Thoracic aorta (tissue), 2 donors: Measurements from ENCODE around the gene STH. TPM values are rescaled to one million over a fixed set of nuclear protein-coding genes. Genes with fewer than 3 reads are reported as not detected.

Experiments used
- ATAC-seq: fragments of 150-250 bp; one replicate; pipeline ENCODE4 v1.8.0; 2017; ENCODE audit warnings: low read depth; ENCODE audit not compliant: insufficient number of reproducible peaks, low FRiP score
- DNase-seq: peaks from one replicate; pipeline ENCODE4 v3.0.0-alpha.2; 2020; ENCODE audit warnings: low spot score
- H3K27ac ChIP-seq, 2 donors: fragments of 200-600 bp; sonication (generic); 1 replicate in 1 of 2; 2 replicates in 1 of 2; pipeline ENCODE4 v1.5.1; 2016; ENCODE audit warnings: mild to moderate bottlenecking in 2 of 2, moderate library complexity in 2 of 2
- H3K27me3 ChIP-seq: fragments of 200-600 bp; sonication (generic); replicated peaks from 2 replicates; pipeline ENCODE4 v1.6.0; 2016; ENCODE audit warnings: mild to moderate bottlenecking; ENCODE audit not compliant: insufficient read depth
- H3K36me3 ChIP-seq: fragments of 200-600 bp; sonication (generic); one replicate; pipeline ENCODE4 v1.5.1; 2016
- H3K4me1 ChIP-seq, 2 donors: fragments of 200-600 bp; sonication (generic); 1 replicate in 1 of 2; 2 replicates in 1 of 2; pipeline versions ENCODE4 v1.5.1 to v1.6.0; 2016; ENCODE audit warnings: low read depth in 2 of 2, mild to moderate bottlenecking in 1 of 2; ENCODE audit not compliant: control insufficient read depth in 1 of 2
- H3K4me3 ChIP-seq: fragments of 200-600 bp; sonication (generic); 2 replicates; pipeline ENCODE4 v1.5.1; 2016; ENCODE audit warnings: mild to moderate bottlenecking
- H3K9me3 ChIP-seq: fragments of 200-600 bp; sonication (generic); 2 replicates; pipeline ENCODE4 v1.5.1; 2016
- total RNA-seq, 2 donors: library from RNA; depleted of rRNA; stranded (reverse); fragments of >200 nt; gene quantifications; one replicate each; pipeline versions ENCODE4 v1.1.0 to v1.2.3, GENCODE V29; 2016
- TF ChIP-seq, protein P1 (sequence below): fragments of 200-600 bp; sonication (generic); IDR thresholded peaks from one replicate; pipeline ENCODE4 v1.5.1; 2019; ENCODE audit warnings: antibody characterized with exemption

STH gene
- total RNA-seq, 2 donors from 2014 or later, result not detected

DNA sequence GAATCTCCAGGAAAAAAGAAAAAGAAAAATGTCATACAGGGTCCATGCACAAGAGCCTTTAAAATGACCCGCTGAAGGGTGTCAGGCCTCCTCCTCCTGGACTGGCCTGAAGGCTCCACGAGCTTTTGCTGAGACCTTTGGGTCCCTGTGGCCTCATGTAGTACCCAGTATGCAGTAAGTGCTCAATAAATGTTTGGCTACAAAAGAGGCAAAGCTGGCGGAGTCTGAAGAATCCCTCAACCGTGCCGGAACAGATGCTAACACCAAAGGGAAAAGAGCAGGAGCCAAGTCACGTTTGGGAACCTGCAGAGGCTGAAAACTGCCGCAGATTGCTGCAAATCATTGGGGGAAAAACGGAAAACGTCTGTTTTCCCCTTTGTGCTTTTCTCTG lies 845 bp downstream of the STH start:
- no peak overlapping the region for H3K4me3 ChIP-seq
- DNase-seq, result no peak
- no peaks in the 10 kb centered on the region for H3K27me3 ChIP-seq
- no peaks in the 10 kb centered on the region for H3K36me3 ChIP-seq
- peaks cover 3 to 20% of the 10 kb centered on the region in 2 donors for H3K4me1 ChIP-seq
- ATAC-seq, result no peak
- H3K9me3 ChIP-seq, result no peaks in the 10 kb centered on the region
- TF ChIP-seq, protein P1, sequence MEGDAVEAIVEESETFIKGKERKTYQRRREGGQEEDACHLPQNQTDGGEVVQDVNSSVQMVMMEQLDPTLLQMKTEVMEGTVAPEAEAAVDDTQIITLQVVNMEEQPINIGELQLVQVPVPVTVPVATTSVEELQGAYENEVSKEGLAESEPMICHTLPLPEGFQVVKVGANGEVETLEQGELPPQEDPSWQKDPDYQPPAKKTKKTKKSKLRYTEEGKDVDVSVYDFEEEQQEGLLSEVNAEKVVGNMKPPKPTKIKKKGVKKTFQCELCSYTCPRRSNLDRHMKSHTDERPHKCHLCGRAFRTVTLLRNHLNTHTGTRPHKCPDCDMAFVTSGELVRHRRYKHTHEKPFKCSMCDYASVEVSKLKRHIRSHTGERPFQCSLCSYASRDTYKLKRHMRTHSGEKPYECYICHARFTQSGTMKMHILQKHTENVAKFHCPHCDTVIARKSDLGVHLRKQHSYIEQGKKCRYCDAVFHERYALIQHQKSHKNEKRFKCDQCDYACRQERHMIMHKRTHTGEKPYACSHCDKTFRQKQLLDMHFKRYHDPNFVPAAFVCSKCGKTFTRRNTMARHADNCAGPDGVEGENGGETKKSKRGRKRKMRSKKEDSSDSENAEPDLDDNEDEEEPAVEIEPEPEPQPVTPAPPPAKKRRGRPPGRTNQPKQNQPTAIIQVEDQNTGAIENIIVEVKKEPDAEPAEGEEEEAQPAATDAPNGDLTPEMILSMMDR, result no peak
- H3K27ac ChIP-seq, result no peak overlapping the region

GRCh38 chr17:46000292-46000691 lies 1.2 kb downstream of the STH start:
- Histone ChIP-seq H3K4me3 (no peak overlapping the region), H3K4me1 (peaks cover 3 to 20% of the 10 kb centered on the region in 2 donors), H3K36me3 (no peaks in the 10 kb centered on the region), H3K9me3 (no peaks in the 10 kb centered on the region), H3K27ac (no peak overlapping the region), H3K27me3 (no peaks in the 10 kb centered on the region)
- ATAC-seq (no peak), DNase-seq (no peak)
- TF ChIP-seq, protein P1, result no peak

GRCh38 chr17:46000757-46001156 lies 1.7 kb downstream of the STH start:
- H3K36me3 ChIP-seq, result no peaks in the 10 kb centered on the region
- peaks cover 3 to 20% of the 10 kb centered on the region in 2 donors for H3K4me1 ChIP-seq
- H3K9me3 ChIP-seq, result no peaks in the 10 kb centered on the region
- H3K4me3 ChIP-seq, result no peak overlapping the region
- TF ChIP-seq, protein P1, result no peak
- ATAC-seq, result no peak
- no peak for DNase-seq
- no peaks in the 10 kb centered on the region for H3K27me3 ChIP-seq
- no peak overlapping the region for H3K27ac ChIP-seq

DNA sequence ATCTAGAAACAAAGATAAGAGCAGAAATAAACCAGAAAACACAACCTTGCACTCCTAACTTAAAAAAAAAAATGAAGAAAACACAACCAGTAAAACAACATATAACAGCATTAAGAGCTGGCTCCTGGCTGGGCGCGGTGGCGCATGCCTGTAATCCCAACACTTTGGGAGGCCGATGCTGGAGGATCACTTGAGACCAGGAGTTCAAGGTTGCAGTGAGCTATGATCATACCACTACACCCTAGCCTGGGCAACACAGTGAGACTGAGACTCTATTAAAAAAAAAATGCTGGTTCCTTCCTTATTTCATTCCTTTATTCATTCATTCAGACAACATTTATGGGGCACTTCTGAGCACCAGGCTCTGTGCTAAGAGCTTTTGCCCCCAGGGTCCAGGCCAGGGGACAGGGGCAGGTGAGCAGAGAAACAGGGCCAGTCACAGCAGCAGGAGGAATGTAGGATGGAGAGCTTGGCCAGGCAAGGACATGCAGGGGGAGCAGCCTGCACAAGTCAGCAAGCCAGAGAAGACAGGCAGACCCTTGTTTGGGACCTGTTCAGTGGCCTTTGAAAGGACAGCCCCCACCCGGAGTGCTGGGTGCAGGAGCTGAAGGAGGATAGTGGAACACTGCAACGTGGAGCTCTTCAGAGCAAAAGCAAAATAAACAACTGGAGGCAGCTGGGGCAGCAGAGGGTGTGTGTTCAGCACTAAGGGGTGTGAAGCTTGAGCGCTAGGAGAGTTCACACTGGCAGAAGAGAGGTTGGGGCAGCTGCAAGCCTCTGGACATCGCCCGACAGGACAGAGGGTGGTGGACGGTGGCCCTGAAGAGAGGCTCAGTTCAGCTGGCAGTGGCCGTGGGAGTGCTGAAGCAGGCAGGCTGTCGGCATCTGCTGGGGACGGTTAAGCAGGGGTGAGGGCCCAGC lies 2.6 kb downstream of the STH start:
- Histone ChIP-seq H3K27ac (no peak overlapping the region), H3K4me3 (no peak overlapping the region), H3K27me3 (no peaks in the 10 kb centered on the region), H3K36me3 (no peaks in the 10 kb centered on the region), H3K4me1 (peaks cover 3 to 20% of the 10 kb centered on the region in 2 donors), H3K9me3 (no peaks in the 10 kb centered on the region)
- TF ChIP-seq, protein P1, result no peak
- no peak for DNase-seq
- ATAC-seq, result no peak

DNA sequence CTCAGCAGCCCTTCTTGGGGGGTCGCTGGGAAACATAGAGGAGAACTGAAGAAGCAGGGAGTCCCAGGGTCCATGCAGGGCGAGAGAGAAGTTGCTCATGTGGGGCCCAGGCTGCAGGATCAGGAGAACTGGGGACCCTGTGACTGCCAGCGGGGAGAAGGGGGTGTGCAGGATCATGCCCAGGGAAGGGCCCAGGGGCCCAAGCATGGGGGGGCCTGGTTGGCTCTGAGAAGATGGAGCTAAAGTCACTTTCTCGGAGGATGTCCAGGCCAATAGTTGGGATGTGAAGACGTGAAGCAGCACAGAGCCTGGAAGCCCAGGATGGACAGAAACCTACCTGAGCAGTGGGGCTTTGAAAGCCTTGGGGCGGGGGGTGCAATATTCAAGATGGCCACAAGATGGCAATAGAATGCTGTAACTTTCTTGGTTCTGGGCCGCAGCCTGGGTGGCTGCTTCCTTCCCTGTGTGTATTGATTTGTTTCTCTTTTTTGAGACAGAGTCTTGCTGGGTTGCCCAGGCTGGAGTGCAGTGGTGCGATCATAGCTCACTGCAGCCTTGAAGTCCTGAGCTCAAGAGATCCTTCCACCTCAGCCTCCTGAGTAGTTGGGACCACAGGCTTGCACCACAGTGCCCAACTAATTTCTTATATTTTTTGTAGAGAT lies 3.4 kb downstream of the STH start:
- DNase-seq, result no peak
- H3K4me1 ChIP-seq, result peaks cover 3 to 19% of the 10 kb centered on the region in 2 donors
- no peak overlapping the region for H3K4me3 ChIP-seq
- H3K9me3 ChIP-seq, result no peaks in the 10 kb centered on the region
- H3K36me3 ChIP-seq, result no peaks in the 10 kb centered on the region
- no peaks in the 10 kb centered on the region for H3K27me3 ChIP-seq
- no peak overlapping the region for H3K27ac ChIP-seq
- ATAC-seq, result no peak
- TF ChIP-seq, protein P1, result peak; percentile 98
